Activated CD4-positive, alpha-beta T cell treated with anti-CD3 and anti-CD28 coated beads for 36 hours (primary cell): ENCODE measurements around the gene PLAGL1. TPM values are rescaled to one million over a fixed set of nuclear protein-coding genes. Genes with fewer than 3 reads are reported as not detected.
"Not testable (repeated sequence)": the region's sequence is repeated elsewhere in the genome, so short reads cannot be mapped to it uniquely, and the experiment has no call there.

Experiments
- ATAC-seq: fragments of 200-7000 bp; cut with Tn5 transposase; one replicate; pipeline ENCODE4 v1.10.0; 2021; ENCODE audit warnings: mild to moderate bottlenecking, moderate library complexity
- CTCF ChIA-PET: fragments of 350-600 bp; sonication (Branson Sonifier 250); formaldehyde crosslinking; loops from one replicate; lab custom pipeline; 2021; ENCODE audit warnings: antibody characterized with exemption; lab: Charles Lee
- POLR2A ChIA-PET: fragments of 350-600 bp; sonication (Branson Sonifier 250); formaldehyde crosslinking; loops from one replicate; lab custom pipeline; 2021; ENCODE audit warnings: antibody characterized with exemption, inconsistent platforms; lab: Charles Lee
- DNase-seq: peaks from one replicate; pipeline ENCODE4 v3.0.0-alpha.2; 2020
- H3K27ac Mint-ChIP-seq: one replicate; pipeline ENCODE4 v1.8.0; 2021; ENCODE audit warnings: mixed read lengths
- H3K27me3 Mint-ChIP-seq: one replicate; pipeline ENCODE4 v1.8.0; 2021; ENCODE audit warnings: mixed read lengths
- H3K36me3 Mint-ChIP-seq: one replicate; pipeline ENCODE4 v1.8.0; 2021; ENCODE audit warnings: low read depth, mixed read lengths
- H3K4me1 Mint-ChIP-seq: one replicate; pipeline ENCODE4 v1.8.0; 2021; ENCODE audit warnings: mixed read lengths
- H3K4me3 Mint-ChIP-seq: one replicate; pipeline ENCODE4 v1.8.0; 2021; ENCODE audit warnings: mild to moderate bottlenecking, moderate library complexity, mixed read lengths
- H3K9me3 Mint-ChIP-seq: one replicate; pipeline ENCODE4 v1.8.0; 2021; ENCODE audit warnings: low read depth, mixed read lengths
- intact Hi-C, 2 experiments: fragments of 100-400 bp; cut with DNase I in 1 of 2; cut with micrococcal nuclease in 1 of 2; formaldehyde crosslinking; loops; one replicate each; pipeline versions ENCODE4 v1.14.2 to v1.15.1; 2022 to 2024; cut with DNase I, micrococcal nuclease
- total RNA-seq, 2 experiments: library from RNA; stranded (reverse); gene quantifications; one replicate each; pipeline ENCODE4 v1.2.3, GENCODE V29; 2021

PLAGL1 gene
- total RNA-seq, 2 experiments from 2014 or later: 15.9 to 16.3 TPM

- Mint-ChIP-seq H3K27ac (no peak overlapping the region), H3K36me3 (no peaks in the 10 kb centered on the region), H3K4me3 (no peak overlapping the region), H3K4me1 (peaks cover 11% of the 10 kb centered on the region), H3K9me3 (no peaks in the 10 kb centered on the region), H3K27me3 (peaks cover 3% of the 10 kb centered on the region)
- ATAC-seq (no peak), DNase-seq (no peak)
- CTCF ChIA-PET: no interaction called here
- intact Hi-C loops: no loop called here
- POLR2A ChIA-PET: no interaction called here
Measured at GRCh38 chr6:144035416-144035815, 27.4 kb upstream of the PLAGL1 start.

- intact Hi-C loops: no loop called here
- Mint-ChIP-seq H3K9me3 (no peaks in the 10 kb centered on the region), H3K36me3 (no peaks in the 10 kb centered on the region), H3K4me1 (peaks cover 11% of the 10 kb centered on the region), H3K4me3 (no peak overlapping the region), H3K27me3 (peaks cover 3% of the 10 kb centered on the region), H3K27ac (no peak overlapping the region)
- CTCF ChIA-PET: interaction anchor here (0.8 to 1.6 kb wide), 2 partner anchors 92 to 94 kb away, joined by 3 to 5 read pairs; no protein-coding TSS in a partner anchor
- DNase-seq (no peak), ATAC-seq (no peak)
- POLR2A ChIA-PET: no interaction called here
Measured at GRCh38 chr6:144033816-144034735, 26.0 kb upstream of the PLAGL1 start.

GRCh38 chr6:144029452-144029851 lies 21.4 kb upstream of the PLAGL1 start:
- H3K27me3 Mint-ChIP-seq: peaks cover 3% of the 10 kb centered on the region
- no peak overlapping the region for H3K27ac Mint-ChIP-seq
- no peaks in the 10 kb centered on the region for H3K36me3 Mint-ChIP-seq
- DNase-seq (no peak), ATAC-seq (no peak)
- intact Hi-C loops: no loop called here
- H3K4me1 Mint-ChIP-seq: no peaks in the 10 kb centered on the region
- ChIA-PET POLR2A (no interaction called here), CTCF (interaction anchor here (0.8 to 2.8 kb wide), 2 partner anchors 16 to 463 kb away, joined by 3 to 6 read pairs; no protein-coding TSS in a partner anchor)
- H3K4me3 Mint-ChIP-seq: no peak overlapping the region
- no peaks in the 10 kb centered on the region for H3K9me3 Mint-ChIP-seq

- H3K9me3 Mint-ChIP-seq: no peaks in the 10 kb centered on the region
- no peak overlapping the region for H3K27ac Mint-ChIP-seq
- DNase-seq: no peak
- H3K27me3 Mint-ChIP-seq: peaks cover 3% of the 10 kb centered on the region
- H3K36me3 Mint-ChIP-seq: no peaks in the 10 kb centered on the region
- CTCF ChIA-PET: interaction anchor here (2.8 kb wide), 1 partner anchor 15 kb away, joined by 6 read pairs; no protein-coding TSS in a partner anchor
- no peak for ATAC-seq
- no peaks in the 10 kb centered on the region for H3K4me1 Mint-ChIP-seq
- intact Hi-C loops: no loop called here
- no peak overlapping the region for H3K4me3 Mint-ChIP-seq
- POLR2A ChIA-PET: no interaction called here
Measured at GRCh38 chr6:144027932-144028587, 20.0 kb upstream of the PLAGL1 start.

- H3K27me3 Mint-ChIP-seq: no peaks in the 10 kb centered on the region
- ATAC-seq (no peak), DNase-seq (no peak)
- no peaks in the 10 kb centered on the region for H3K36me3 Mint-ChIP-seq
- no peak overlapping the region for H3K27ac Mint-ChIP-seq
- POLR2A ChIA-PET: no interaction called here
- CTCF ChIA-PET: interaction anchor here (0.7 to 2.8 kb wide), 4 partner anchors 9 to 438 kb away, joined by 3 to 13 read pairs (median 7); no protein-coding TSS in a partner anchor
- H3K4me1 Mint-ChIP-seq: no peaks in the 10 kb centered on the region
- no peak overlapping the region for H3K4me3 Mint-ChIP-seq
- no peaks in the 10 kb centered on the region for H3K9me3 Mint-ChIP-seq
- intact Hi-C loops: no loop called here
Measured at GRCh38 chr6:144023216-144023615, 15.2 kb upstream of the PLAGL1 start.

GRCh38 chr6:144019929-144020328 lies 11.9 kb upstream of the PLAGL1 start:
- ChIA-PET CTCF (interaction anchor here (0.9 to 1.1 kb wide), 2 partner anchors 9 to 1317 kb away, joined by 4 read pairs; no protein-coding TSS in a partner anchor), POLR2A (interaction anchor here (0.7 kb wide), 1 partner anchor 1103 kb away, joined by 7 read pairs; no protein-coding TSS in a partner anchor)
- Mint-ChIP-seq H3K9me3 (no peaks in the 10 kb centered on the region), H3K4me3 (no peak overlapping the region), H3K36me3 (no peaks in the 10 kb centered on the region), H3K27me3 (no peaks in the 10 kb centered on the region), H3K27ac (no peak overlapping the region), H3K4me1 (no peaks in the 10 kb centered on the region)
- ATAC-seq (no peak), DNase-seq (no peak)
- intact Hi-C loops: loop anchor here (10.0 kb wide), 1 partner anchor 1545 kb away; no protein-coding TSS in a partner anchor

GRCh38 chr6:144017166-144018094 lies 9.4 kb upstream of the PLAGL1 start:
- H3K4me1 Mint-ChIP-seq: no peaks in the 10 kb centered on the region
- CTCF ChIA-PET: no interaction called here
- POLR2A ChIA-PET: no interaction called here
- DNase-seq (no peak), ATAC-seq (no peak)
- intact Hi-C loops: loop anchor here (10.0 kb wide), 1 partner anchor 1543 kb away; no protein-coding TSS in a partner anchor
- H3K27ac Mint-ChIP-seq: no peak overlapping the region
- H3K9me3 Mint-ChIP-seq: no peaks in the 10 kb centered on the region
- H3K36me3 Mint-ChIP-seq: no peaks in the 10 kb centered on the region
- H3K27me3 Mint-ChIP-seq: no peaks in the 10 kb centered on the region
- no peak overlapping the region for H3K4me3 Mint-ChIP-seq

GRCh38 chr6:144013486-144013909 lies 5.4 kb upstream of the PLAGL1 start:
- ChIA-PET POLR2A (no interaction called here), CTCF (interaction anchor here (0.6 to 5.1 kb wide), 44 partner anchors 9 to 1593 kb away, joined by 3 to 125 read pairs (median 4); partner anchors contain the start of genes FUCA2 and LTV1)
- H3K36me3 Mint-ChIP-seq: no peaks in the 10 kb centered on the region
- H3K9me3 Mint-ChIP-seq: no peaks in the 10 kb centered on the region
- no peak overlapping the region for H3K4me3 Mint-ChIP-seq
- intact Hi-C loops: loop anchor here (1.0 to 10.0 kb wide), 5 partner anchors 71 to 1539 kb away; partner anchors contain the start of gene FUCA2 (in 1 of the 2)
- ATAC-seq (no peak), DNase-seq (peak; percentile 80)
- H3K27me3 Mint-ChIP-seq: peaks cover 14% of the 10 kb centered on the region
- H3K4me1 Mint-ChIP-seq: no peaks in the 10 kb centered on the region
- H3K27ac Mint-ChIP-seq: no peak overlapping the region

GRCh38 chr6:144012534-144012933 lies 4.5 kb upstream of the PLAGL1 start:
- Mint-ChIP-seq H3K4me1 (no peaks in the 10 kb centered on the region), H3K4me3 (no peak overlapping the region), H3K36me3 (no peaks in the 10 kb centered on the region), H3K27ac (no peak overlapping the region), H3K27me3 (peaks cover 14% of the 10 kb centered on the region), H3K9me3 (no peaks in the 10 kb centered on the region)
- ATAC-seq (no peak), DNase-seq (no peak)
- ChIA-PET CTCF (interaction anchor here (0.6 to 5.1 kb wide), 21 partner anchors 10 to 824 kb away, joined by 3 to 125 read pairs (median 5); partner anchors contain the start of genes FUCA2 and LTV1), POLR2A (no interaction called here)
- intact Hi-C loops: loop anchor here (5.0 to 10.0 kb wide), 3 partner anchors 485 to 1538 kb away; partner anchors contain the start of gene FUCA2 (in 1 of the 2)

GRCh38 chr6:144009628-144010027 lies 1.6 kb upstream of the PLAGL1 start:
- H3K9me3 Mint-ChIP-seq, H3K27ac Mint-ChIP-seq, POLR2A ChIA-PET, ATAC-seq, H3K4me3 Mint-ChIP-seq, H3K36me3 Mint-ChIP-seq, CTCF ChIA-PET, H3K4me1 Mint-ChIP-seq, DNase-seq: not testable (repeated sequence)
- intact Hi-C loops: loop anchor here (5.0 to 10.0 kb wide), 4 partner anchors 167 to 1535 kb away; partner anchors contain the start of genes FUCA2 (in 1 of the 2) and LTV1 (in 1 of the 2)
- H3K27me3 Mint-ChIP-seq: peaks cover 18% of the 10 kb centered on the region
